Stimulated activated CD8-positive, alpha-beta memory T cell treated with anti-CD3 and anti-CD28 coated beads, Interleukin-4, amount 100 ng/mL, for 1 hour (primary cell): Measurements from ENCODE around the gene TSC1.
"Not testable (repeated sequence)": the region's sequence is repeated elsewhere in the genome, so short reads cannot be mapped to it uniquely, and the experiment has no call there.

Experiments used
- DNase-seq, 2 donors: peaks; one replicate each; pipeline ENCODE4 v3.0.0-alpha.2; 2020; ENCODE audit warnings: low read depth in 2 of 2, low spot score in 1 of 2

Gene TSC1

GRCh38 chr9:132944294-132945185 is at the start of gene TSC1:
Gene TSC1, minus strand, starts transcription at chr9:132944616. Its CDS starts 15,744 bp downstream, at chr9:132928872.
- peak; percentile 98 for DNase-seq

- DNase-seq, result no peak
These were observed 49.1 kb upstream of the TSC1 start for GRCh38 chr9:132993511-132993939.

- no peak for DNase-seq
These were observed 47.2 kb upstream of the TSC1 start for GRCh38 chr9:132991351-132992300.

GRCh38 chr9:132990781-132991180 is 46.4 kb upstream of the TSC1 start:
- no peak for DNase-seq

GRCh38 chr9:132989998-132990557 is 45.7 kb upstream of the TSC1 start:
- DNase-seq, result not testable (repeated sequence)

GRCh38 chr9:132989414-132989996 is 45.1 kb upstream of the TSC1 start:
- DNase-seq, result no peak

GRCh38 chr9:132989014-132989310 is 44.5 kb upstream of the TSC1 start:
- DNase-seq, result no peak

- DNase-seq, result no peak
These were observed 44.0 kb upstream of the TSC1 start for GRCh38 chr9:132988244-132989013.

GRCh38 chr9:132986640-132987620 is 42.5 kb upstream of the TSC1 start:
- no peak for DNase-seq

GRCh38 chr9:132986114-132986513 is 41.7 kb upstream of the TSC1 start:
- no peak for DNase-seq

GRCh38 chr9:132985489-132985888 is 41.1 kb upstream of the TSC1 start:
- DNase-seq, result no peak

- DNase-seq, result no peak
These were observed 40.6 kb upstream of the TSC1 start for GRCh38 chr9:132985071-132985350.

- DNase-seq, result no peak
These were observed 40.0 kb upstream of the TSC1 start for GRCh38 chr9:132984202-132985070.

GRCh38 chr9:132983491-132984201 is 39.2 kb upstream of the TSC1 start:
- no peak for DNase-seq

GRCh38 chr9:132982458-132982857 is 38.0 kb upstream of the TSC1 start:
- DNase-seq, result no peak

- no peak for DNase-seq
These were observed 35.7 kb upstream of the TSC1 start for GRCh38 chr9:132980157-132980556.

GRCh38 chr9:132978451-132979131 is 34.2 kb upstream of the TSC1 start, which contains the start of gene GFI1B:
Gene GFI1B, plus strand, starts transcription at chr9:132978694. Its CDS starts 7,985 bp downstream, at chr9:132986679.
- DNase-seq, result no peak
